Measurements from ENCODE around the gene BEND5.

Gene BEND5

GRCh38 chr1:48725341-48726046 is 51.2 kb downstream of the BEND5 start:
- no peaks in the 10 kb centered on the region for H3K4me1 ChIP-seq (ENCODE audit: control insufficient read depth, insufficient read depth, low read length)
- H3K27ac ChIP-seq (ENCODE audit: low read length), result no peak overlapping the region
- no peak overlapping the region for H3K9ac ChIP-seq (ENCODE audit: low read length in 2 of 2)
- no peaks in the 10 kb centered on the region for H3K9me3 ChIP-seq (ENCODE audit: control insufficient read depth in 2 of 2, low read length in 2 of 2)
- H3K27me3 ChIP-seq (ENCODE audit: control insufficient read depth in 1 of 2, insufficient read depth in 2 of 2, low read length in 2 of 2), result no peaks in the 10 kb centered on the region
- no peak overlapping the region for H3K4me3 ChIP-seq (ENCODE audit: low read length in 2 of 2)
- peaks cover 4 to 19% of the 10 kb centered on the region in 2 donors for H3K36me3 ChIP-seq (ENCODE audit: control insufficient read depth in 2 of 2, insufficient read depth in 2 of 2, low read length in 2 of 2)

DNA sequence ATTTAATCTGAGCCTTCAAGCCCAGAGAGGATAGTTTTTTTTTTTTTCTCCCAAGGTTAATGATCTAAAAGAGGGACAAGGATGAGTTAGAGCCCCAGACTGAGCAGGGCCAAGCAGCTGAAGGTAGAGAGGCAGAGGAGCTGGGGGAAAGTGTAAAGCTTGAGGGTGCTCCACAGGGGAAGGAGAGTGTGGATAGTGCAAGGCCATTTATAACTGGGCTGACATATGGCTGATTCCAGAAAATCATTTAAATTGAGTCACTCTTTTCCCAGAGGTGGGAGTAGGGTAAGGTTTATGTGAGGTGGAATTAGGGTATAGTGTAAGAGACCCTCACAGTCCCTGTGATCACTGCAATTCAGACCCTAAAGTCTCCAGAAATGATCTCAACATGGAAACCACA is 55.8 kb downstream of the BEND5 start:
- Histone ChIP-seq H3K4me1 (ENCODE audit: control insufficient read depth, insufficient read depth, low read length) (no peaks in the 10 kb centered on the region), H3K4me3 (ENCODE audit: low read length in 2 of 2) (no peak overlapping the region), H3K27ac (ENCODE audit: low read length) (no peak overlapping the region), H3K9ac (ENCODE audit: low read length in 2 of 2) (no peak overlapping the region), H3K9me3 (ENCODE audit: control insufficient read depth in 2 of 2, low read length in 2 of 2) (no peaks in the 10 kb centered on the region), H3K36me3 (ENCODE audit: control insufficient read depth in 2 of 2, insufficient read depth in 2 of 2, low read length in 2 of 2) (peaks cover 0 to under 1% of the 10 kb centered on the region in 2 donors), H3K27me3 (ENCODE audit: control insufficient read depth in 1 of 2, insufficient read depth in 2 of 2, low read length in 2 of 2) (no peaks in the 10 kb centered on the region)

- no peaks in the 10 kb centered on the region for H3K27me3 ChIP-seq (ENCODE audit: control insufficient read depth in 1 of 2, insufficient read depth in 2 of 2, low read length in 2 of 2)
Measured at GRCh38 chr1:48718705-48719104, 58.0 kb downstream of the BEND5 start.

GRCh38 chr1:48718116-48718630 is 58.5 kb downstream of the BEND5 start:
- Histone ChIP-seq H3K27me3 (ENCODE audit: control insufficient read depth in 1 of 2, insufficient read depth in 2 of 2, low read length in 2 of 2) (no peaks in the 10 kb centered on the region), H3K4me1 (ENCODE audit: control insufficient read depth, insufficient read depth, low read length) (no peaks in the 10 kb centered on the region), H3K4me3 (ENCODE audit: low read length in 2 of 2) (no peak overlapping the region), H3K27ac (ENCODE audit: low read length) (no peak overlapping the region), H3K9me3 (ENCODE audit: control insufficient read depth in 2 of 2, low read length in 2 of 2) (no peaks in the 10 kb centered on the region), H3K36me3 (ENCODE audit: control insufficient read depth in 2 of 2, insufficient read depth in 2 of 2, low read length in 2 of 2) (no peaks in the 10 kb centered on the region), H3K9ac (ENCODE audit: low read length in 2 of 2) (no peak overlapping the region)

More at GRCh38 chr1:48718705-48719104, 58.0 kb downstream of the BEND5 start:
- Histone ChIP-seq H3K4me3 (ENCODE audit: low read length in 2 of 2) (no peak overlapping the region), H3K36me3 (ENCODE audit: control insufficient read depth in 2 of 2, insufficient read depth in 2 of 2, low read length in 2 of 2) (no peaks in the 10 kb centered on the region), H3K27ac (ENCODE audit: low read length) (no peak overlapping the region), H3K9me3 (ENCODE audit: control insufficient read depth in 2 of 2, low read length in 2 of 2) (no peaks in the 10 kb centered on the region), H3K4me1 (ENCODE audit: control insufficient read depth, insufficient read depth, low read length) (no peaks in the 10 kb centered on the region), H3K9ac (ENCODE audit: low read length in 2 of 2) (no peak overlapping the region)

GRCh38 chr1:48717082-48717481 is 59.6 kb downstream of the BEND5 start:
- no peaks in the 10 kb centered on the region for H3K9me3 ChIP-seq (ENCODE audit: control insufficient read depth in 2 of 2, low read length in 2 of 2)
- H3K36me3 ChIP-seq (ENCODE audit: control insufficient read depth in 2 of 2, insufficient read depth in 2 of 2, low read length in 2 of 2), result no peaks in the 10 kb centered on the region
- H3K9ac ChIP-seq (ENCODE audit: low read length in 2 of 2), result no peak overlapping the region
- H3K27me3 ChIP-seq (ENCODE audit: control insufficient read depth in 1 of 2, insufficient read depth in 2 of 2, low read length in 2 of 2), result no peaks in the 10 kb centered on the region
- no peaks in the 10 kb centered on the region for H3K4me1 ChIP-seq (ENCODE audit: control insufficient read depth, insufficient read depth, low read length)
- no peak overlapping the region for H3K4me3 ChIP-seq (ENCODE audit: low read length in 2 of 2)
- H3K27ac ChIP-seq (ENCODE audit: low read length), result no peak overlapping the region

DNA sequence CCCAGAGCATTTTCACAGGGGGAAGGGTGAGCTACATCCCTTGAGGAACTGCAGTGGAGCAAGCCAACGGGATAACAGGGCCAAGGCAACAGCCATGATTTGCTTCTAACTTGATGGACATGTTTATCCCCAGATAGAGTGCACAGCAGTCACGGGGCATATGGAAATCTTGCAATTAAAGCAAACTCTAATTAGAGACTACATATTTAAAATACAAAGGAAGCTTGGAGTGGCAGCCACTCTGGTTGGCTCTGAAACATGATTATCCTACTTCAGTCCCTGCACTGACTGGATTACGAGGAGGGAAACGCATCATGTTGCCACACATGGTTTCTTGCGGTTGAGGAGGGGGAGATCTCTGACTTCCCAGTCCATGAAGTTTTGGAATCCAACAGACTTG is 60.8 kb downstream of the BEND5 start:
- no peaks in the 10 kb centered on the region for H3K36me3 ChIP-seq (ENCODE audit: control insufficient read depth in 2 of 2, insufficient read depth in 2 of 2, low read length in 2 of 2)
- no peaks in the 10 kb centered on the region for H3K4me1 ChIP-seq (ENCODE audit: control insufficient read depth, insufficient read depth, low read length)
- no peak overlapping the region for H3K27ac ChIP-seq (ENCODE audit: low read length)
- H3K9ac ChIP-seq (ENCODE audit: low read length in 2 of 2), result no peak overlapping the region
- no peak overlapping the region for H3K4me3 ChIP-seq (ENCODE audit: low read length in 2 of 2)
- H3K27me3 ChIP-seq (ENCODE audit: control insufficient read depth in 1 of 2, insufficient read depth in 2 of 2, low read length in 2 of 2), result no peaks in the 10 kb centered on the region
- H3K9me3 ChIP-seq (ENCODE audit: control insufficient read depth in 2 of 2, low read length in 2 of 2), result no peaks in the 10 kb centered on the region

DNA sequence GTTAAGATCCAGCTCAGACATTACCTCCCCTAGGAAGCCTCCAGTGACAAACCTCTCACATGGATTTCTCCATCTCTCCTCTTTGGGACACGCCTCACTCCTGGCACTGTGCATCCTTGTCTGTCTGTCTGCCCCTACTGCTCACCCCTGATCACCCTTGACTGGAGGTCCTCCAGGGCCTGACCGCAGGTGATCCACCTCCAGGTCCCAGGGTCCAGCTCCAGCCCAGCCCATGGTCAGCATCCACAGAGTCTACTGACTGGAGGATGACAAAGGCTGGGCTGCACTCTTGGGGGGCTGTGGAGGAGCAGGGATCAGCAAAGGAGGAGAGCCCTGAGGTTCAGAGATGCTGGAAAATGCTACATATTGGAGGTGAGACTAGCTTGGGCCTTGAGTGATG is 65.8 kb downstream of the BEND5 start:
- Histone ChIP-seq H3K9me3 (ENCODE audit: control insufficient read depth in 2 of 2, low read length in 2 of 2) (no peaks in the 10 kb centered on the region), H3K4me1 (ENCODE audit: control insufficient read depth, insufficient read depth, low read length) (no peaks in the 10 kb centered on the region), H3K27ac (ENCODE audit: low read length) (no peak overlapping the region), H3K27me3 (ENCODE audit: control insufficient read depth in 1 of 2, insufficient read depth in 2 of 2, low read length in 2 of 2) (no peaks in the 10 kb centered on the region), H3K9ac (ENCODE audit: low read length in 2 of 2) (no peak overlapping the region), H3K4me3 (ENCODE audit: low read length in 2 of 2) (no peak overlapping the region), H3K36me3 (ENCODE audit: control insufficient read depth in 2 of 2, insufficient read depth in 2 of 2, low read length in 2 of 2) (no peaks in the 10 kb centered on the region)

- Histone ChIP-seq H3K9me3 (ENCODE audit: control insufficient read depth in 2 of 2, low read length in 2 of 2) (no peaks in the 10 kb centered on the region), H3K27ac (ENCODE audit: low read length) (no peak overlapping the region), H3K4me3 (ENCODE audit: low read length in 2 of 2) (no peak overlapping the region), H3K9ac (ENCODE audit: low read length in 2 of 2) (no peak overlapping the region), H3K27me3 (ENCODE audit: control insufficient read depth in 1 of 2, insufficient read depth in 2 of 2, low read length in 2 of 2) (no peaks in the 10 kb centered on the region), H3K36me3 (ENCODE audit: control insufficient read depth in 2 of 2, insufficient read depth in 2 of 2, low read length in 2 of 2) (no peaks in the 10 kb centered on the region), H3K4me1 (ENCODE audit: control insufficient read depth, insufficient read depth, low read length) (no peaks in the 10 kb centered on the region)
Measured at GRCh38 chr1:48710318-48710717, 66.4 kb downstream of the BEND5 start.

GRCh38 chr1:48704736-48705135 is 72.0 kb downstream of the BEND5 start:
- H3K4me1 ChIP-seq (ENCODE audit: control insufficient read depth, insufficient read depth, low read length), result no peaks in the 10 kb centered on the region
- H3K27me3 ChIP-seq (ENCODE audit: control insufficient read depth in 1 of 2, insufficient read depth in 2 of 2, low read length in 2 of 2), result peaks cover 0 to 4% of the 10 kb centered on the region in 2 donors
- H3K36me3 ChIP-seq (ENCODE audit: control insufficient read depth in 2 of 2, insufficient read depth in 2 of 2, low read length in 2 of 2), result no peaks in the 10 kb centered on the region
- no peak overlapping the region for H3K9ac ChIP-seq (ENCODE audit: low read length in 2 of 2)
- no peak overlapping the region for H3K27ac ChIP-seq (ENCODE audit: low read length)
- no peak overlapping the region for H3K4me3 ChIP-seq (ENCODE audit: low read length in 2 of 2)
- H3K9me3 ChIP-seq (ENCODE audit: control insufficient read depth in 2 of 2, low read length in 2 of 2), result no peaks in the 10 kb centered on the region

GRCh38 chr1:48701445-48701844 is 75.2 kb downstream of the BEND5 start:
- no peaks in the 10 kb centered on the region for H3K4me1 ChIP-seq (ENCODE audit: control insufficient read depth, insufficient read depth, low read length)
- H3K9me3 ChIP-seq (ENCODE audit: control insufficient read depth in 2 of 2, low read length in 2 of 2), result no peaks in the 10 kb centered on the region
- peaks cover 0 to 8% of the 10 kb centered on the region in 2 donors for H3K27me3 ChIP-seq (ENCODE audit: control insufficient read depth in 1 of 2, insufficient read depth in 2 of 2, low read length in 2 of 2)
- no peak overlapping the region for H3K4me3 ChIP-seq (ENCODE audit: low read length in 2 of 2)
- no peak overlapping the region for H3K27ac ChIP-seq (ENCODE audit: low read length)
- no peak overlapping the region for H3K9ac ChIP-seq (ENCODE audit: low read length in 2 of 2)
- H3K36me3 ChIP-seq (ENCODE audit: control insufficient read depth in 2 of 2, insufficient read depth in 2 of 2, low read length in 2 of 2), result no peaks in the 10 kb centered on the region

- peaks cover 0 to 9% of the 10 kb centered on the region in 2 donors for H3K27me3 ChIP-seq (ENCODE audit: control insufficient read depth in 1 of 2, insufficient read depth in 2 of 2, low read length in 2 of 2)
- no peaks in the 10 kb centered on the region for H3K9me3 ChIP-seq (ENCODE audit: control insufficient read depth in 2 of 2, low read length in 2 of 2)
- H3K9ac ChIP-seq (ENCODE audit: low read length in 2 of 2), result no peak overlapping the region
- no peak overlapping the region for H3K27ac ChIP-seq (ENCODE audit: low read length)
- no peaks in the 10 kb centered on the region for H3K4me1 ChIP-seq (ENCODE audit: control insufficient read depth, insufficient read depth, low read length)
- H3K4me3 ChIP-seq (ENCODE audit: low read length in 2 of 2), result no peak overlapping the region
- H3K36me3 ChIP-seq (ENCODE audit: control insufficient read depth in 2 of 2, insufficient read depth in 2 of 2, low read length in 2 of 2), result no peaks in the 10 kb centered on the region
Measured at GRCh38 chr1:48697066-48697707, 79.5 kb downstream of the BEND5 start.
